Activated naive CD4-positive, alpha-beta T cell treated with anti-CD3 and anti-CD28 coated beads, Interleukin-2, amount 50 U/mL, for 72 hours (primary cell): ENCODE measurements around the gene KLHDC7A. TPM values are rescaled to one million over a fixed set of nuclear protein-coding genes. Genes with fewer than 3 reads are reported as not detected.

Experiments used
- ATAC-seq, 2 donors: fragments of 150-1000 bp; cut with Tn5 transposase; 2 replicates each; pipeline ENCODE4 v1.10.0; 2021; ENCODE audit warnings: mild to moderate bottlenecking in 2 of 2, moderate library complexity in 2 of 2
- DNase-seq, 2 donors: peaks; one replicate each; pipeline ENCODE4 v3.0.0; 2021 to 2022; ENCODE audit warnings: low spot score in 2 of 2
- H3K27ac Mint-ChIP-seq, 2 donors: one replicate each; pipeline ENCODE4 v1.8.0; 2022; ENCODE audit warnings: mild to moderate bottlenecking in 2 of 2, mixed read lengths in 2 of 2
- H3K36me3 Mint-ChIP-seq, 2 donors: one replicate each; pipeline ENCODE4 v1.8.0; 2022; ENCODE audit warnings: mixed read lengths in 2 of 2
- H3K9me3 Mint-ChIP-seq, 2 donors: one replicate each; pipeline ENCODE4 v1.8.0; 2022; ENCODE audit warnings: mixed read lengths in 2 of 2
- total RNA-seq, 2 donors: library from RNA; stranded (reverse); gene quantifications; one replicate each; pipeline ENCODE4 v1.2.3, GENCODE V29; 2022

The KLHDC7A gene
- total RNA-seq, 2 donors from 2014 or later = not detected

DNA sequence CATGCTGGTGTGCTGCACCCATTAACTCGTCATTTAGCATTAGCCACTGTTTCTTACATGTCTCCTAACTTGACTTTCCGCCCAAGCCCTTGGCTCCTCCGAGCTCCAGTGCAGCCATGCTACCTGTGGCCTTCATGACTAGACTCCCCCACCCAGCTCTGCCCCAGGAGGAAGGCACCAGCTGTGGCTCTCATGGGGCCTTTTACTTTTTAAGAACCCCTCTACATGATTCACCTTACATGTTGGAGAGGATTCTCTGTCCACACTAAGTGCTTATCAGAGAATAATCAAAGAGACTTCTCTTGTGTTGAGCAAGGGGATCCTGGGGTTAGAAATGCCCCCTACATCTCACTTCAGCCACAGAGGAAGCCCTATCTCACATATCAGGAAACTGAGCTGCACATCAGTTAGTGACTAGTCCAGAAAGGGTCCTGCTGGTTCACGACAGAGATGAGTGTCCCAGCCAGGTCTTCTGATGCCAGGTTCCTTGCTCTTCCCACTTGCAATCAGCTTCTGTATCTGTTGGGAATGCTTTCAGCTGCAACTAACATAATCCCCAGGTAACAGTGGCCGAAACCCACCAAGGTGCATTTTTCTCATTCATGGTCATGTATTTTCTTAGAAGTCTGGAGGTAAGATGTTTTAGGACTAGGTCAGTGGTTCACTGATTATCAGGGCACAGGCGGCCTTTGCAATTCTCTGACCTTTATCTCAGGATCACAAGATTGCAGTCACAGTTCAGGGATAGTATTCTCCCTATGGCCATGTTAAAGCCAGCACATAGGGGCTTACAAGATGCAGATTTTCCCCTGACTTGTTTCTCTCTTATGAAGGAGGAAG is 45.9 kb downstream of the KLHDC7A start:
- H3K9me3 Mint-ChIP-seq = no peaks in the 10 kb centered on the region
- DNase-seq = no peak
- H3K27ac Mint-ChIP-seq = no peak overlapping the region
- ATAC-seq = no peak
- no peaks in the 10 kb centered on the region for H3K36me3 Mint-ChIP-seq

DNA sequence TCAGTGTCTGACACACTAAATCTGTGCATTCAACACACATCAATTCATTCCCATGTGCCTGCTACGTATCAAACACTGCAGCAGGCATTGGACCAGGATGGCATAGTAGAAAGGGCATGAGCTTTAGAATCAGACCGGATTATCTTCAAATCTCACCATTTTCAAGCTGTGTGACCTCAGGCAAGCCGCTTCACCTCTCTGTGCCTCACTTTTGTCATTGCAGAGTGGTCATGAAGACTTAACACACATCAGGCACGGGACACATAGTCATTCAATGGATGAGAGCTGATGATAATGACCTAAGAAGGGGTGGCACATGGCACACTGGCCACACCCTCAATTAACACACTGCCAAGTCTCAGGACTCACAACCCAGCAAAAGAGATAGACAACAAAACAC is 46.8 kb downstream of the KLHDC7A start:
- no peak for ATAC-seq
- H3K27ac Mint-ChIP-seq = no peak overlapping the region

DNA sequence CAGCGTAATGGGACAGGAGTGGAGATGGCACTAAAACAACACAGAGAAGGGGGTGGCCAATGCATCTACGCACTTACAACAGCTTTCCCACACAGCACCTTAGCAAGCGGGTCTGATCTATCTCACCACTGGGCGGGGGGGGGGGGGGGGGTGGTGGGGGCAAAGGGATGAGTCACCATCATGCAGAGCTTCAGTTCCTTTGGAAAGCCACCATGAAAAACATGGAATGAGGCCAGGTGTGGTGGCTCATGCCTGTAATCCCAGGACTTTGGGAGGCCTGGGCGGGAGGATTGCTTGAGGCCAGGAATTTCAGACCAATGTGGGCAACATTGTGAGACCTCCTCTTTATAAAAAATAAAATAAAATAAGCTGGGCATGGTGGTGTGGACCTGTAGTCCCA is 47.2 kb downstream of the KLHDC7A start:
- ATAC-seq = no peak
- Mint-ChIP-seq H3K27ac (no peak overlapping the region), H3K9me3 (no peaks in the 10 kb centered on the region), H3K36me3 (no peaks in the 10 kb centered on the region)
- DNase-seq = no peak

More for the DNA sequence above, 46.8 kb downstream of the KLHDC7A start:
- Mint-ChIP-seq H3K9me3 (no peaks in the 10 kb centered on the region), H3K36me3 (no peaks in the 10 kb centered on the region)
- no peak for DNase-seq

DNA sequence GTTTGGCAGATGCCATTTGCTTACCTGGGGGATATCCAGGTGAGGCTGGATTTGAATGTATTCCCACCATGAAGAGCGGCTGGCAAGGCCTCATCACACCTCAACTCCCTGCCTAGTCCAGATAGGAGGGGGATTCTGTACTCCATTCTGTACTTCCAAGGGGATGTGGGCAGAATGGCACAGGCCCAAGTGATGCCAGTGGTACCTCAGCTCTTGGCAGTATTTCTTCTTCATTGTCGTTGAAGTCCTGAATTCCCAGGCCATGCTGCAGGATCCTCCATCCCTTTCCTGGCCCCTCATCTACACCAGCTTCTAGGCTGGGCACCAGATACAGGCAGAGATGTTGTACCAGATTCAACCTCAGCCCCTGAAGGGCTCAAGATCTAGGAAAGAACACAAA is 47.9 kb downstream of the KLHDC7A start:
- Mint-ChIP-seq H3K27ac (no peak overlapping the region), H3K9me3 (no peaks in the 10 kb centered on the region), H3K36me3 (no peaks in the 10 kb centered on the region)
- ATAC-seq = no peak
- no peak for DNase-seq

DNA sequence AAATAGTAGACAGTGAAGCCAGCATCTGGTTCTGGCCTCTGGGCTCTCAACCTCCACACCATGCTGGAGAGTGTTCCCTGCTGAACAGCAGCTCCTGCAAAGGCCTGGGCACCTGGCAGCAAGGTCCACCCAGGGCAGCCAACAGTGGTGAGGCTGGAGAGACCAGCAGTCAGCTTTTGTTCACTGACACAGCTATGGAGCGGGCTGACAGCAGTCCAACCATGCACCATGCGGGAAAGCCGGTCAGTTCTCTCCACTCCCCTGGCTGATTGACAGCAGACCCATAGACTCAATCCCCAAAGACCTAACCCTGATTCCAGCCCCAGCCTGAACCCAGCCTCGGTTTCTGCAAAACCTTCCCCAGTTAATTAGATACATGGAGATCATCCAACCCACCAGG is 49.0 kb downstream of the KLHDC7A start:
- Mint-ChIP-seq H3K9me3 (no peaks in the 10 kb centered on the region), H3K36me3 (no peaks in the 10 kb centered on the region), H3K27ac (no peak overlapping the region)
- ATAC-seq = no peak
- no peak for DNase-seq

DNA sequence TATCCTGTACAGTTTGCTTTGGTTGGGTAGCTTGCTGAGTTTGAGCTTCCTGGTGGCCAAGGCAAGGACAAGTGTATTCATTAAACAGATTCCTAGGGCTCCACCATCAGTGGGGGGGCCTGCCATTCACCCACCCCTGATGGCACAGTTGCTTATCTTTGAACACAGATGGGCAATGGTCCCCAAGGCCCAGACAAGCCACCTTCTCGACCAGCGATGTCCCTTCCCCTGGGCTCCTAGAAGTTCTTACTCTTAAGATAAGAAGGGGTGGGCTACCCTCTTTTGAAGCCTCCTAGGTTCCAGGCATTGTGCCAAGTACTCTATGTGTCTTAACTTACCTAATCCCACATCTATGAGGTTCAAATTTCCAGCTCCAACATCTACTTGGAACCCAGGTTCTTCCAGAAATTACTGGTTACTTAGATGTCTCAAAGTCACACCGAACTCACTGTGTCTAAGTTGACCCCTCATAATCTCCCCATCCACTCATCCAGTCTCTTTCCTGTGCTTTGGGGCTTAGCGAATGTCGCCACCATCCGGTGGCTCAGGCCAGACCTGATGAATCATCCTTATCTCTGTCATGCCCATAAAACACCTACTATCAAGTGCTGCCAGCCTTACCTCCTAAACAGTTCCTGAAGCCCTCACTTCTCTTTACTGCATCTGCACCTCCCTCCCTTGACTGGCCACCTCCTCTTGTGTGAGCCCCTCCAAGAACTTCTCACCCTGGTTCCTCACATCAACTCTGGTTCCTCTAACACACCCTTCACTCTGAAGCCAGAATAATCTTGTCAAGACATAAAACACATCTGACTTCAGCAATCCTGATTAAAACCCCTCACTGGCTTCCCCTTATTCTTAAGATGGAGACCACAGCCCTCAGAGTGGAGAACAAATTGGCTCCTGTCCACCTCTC is 50.1 kb downstream of the KLHDC7A start:
- no peaks in the 10 kb centered on the region for H3K36me3 Mint-ChIP-seq
- no peak overlapping the region for H3K27ac Mint-ChIP-seq
- H3K9me3 Mint-ChIP-seq = no peaks in the 10 kb centered on the region
- ATAC-seq (no peak), DNase-seq (no peak)

DNA sequence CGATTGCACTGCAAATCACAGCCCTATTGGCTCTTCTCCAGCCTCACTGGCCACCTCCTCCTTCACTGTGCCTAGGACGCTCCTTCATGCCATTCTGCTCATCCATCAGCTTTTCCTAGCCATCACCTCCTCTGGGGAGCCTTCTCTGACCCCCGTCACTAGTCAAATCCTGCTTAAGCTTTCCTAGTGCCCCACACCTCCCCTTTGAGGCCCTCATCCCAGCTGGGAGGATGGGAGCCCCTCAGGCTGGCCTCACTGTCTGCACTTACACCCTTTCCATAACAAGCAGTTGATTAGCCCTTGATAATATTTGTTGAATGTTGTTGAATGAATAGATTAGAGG is 50.7 kb downstream of the KLHDC7A start:
- Mint-ChIP-seq H3K36me3 (no peaks in the 10 kb centered on the region), H3K9me3 (no peaks in the 10 kb centered on the region), H3K27ac (no peak overlapping the region)
- DNase-seq = no peak
- no peak for ATAC-seq

DNA sequence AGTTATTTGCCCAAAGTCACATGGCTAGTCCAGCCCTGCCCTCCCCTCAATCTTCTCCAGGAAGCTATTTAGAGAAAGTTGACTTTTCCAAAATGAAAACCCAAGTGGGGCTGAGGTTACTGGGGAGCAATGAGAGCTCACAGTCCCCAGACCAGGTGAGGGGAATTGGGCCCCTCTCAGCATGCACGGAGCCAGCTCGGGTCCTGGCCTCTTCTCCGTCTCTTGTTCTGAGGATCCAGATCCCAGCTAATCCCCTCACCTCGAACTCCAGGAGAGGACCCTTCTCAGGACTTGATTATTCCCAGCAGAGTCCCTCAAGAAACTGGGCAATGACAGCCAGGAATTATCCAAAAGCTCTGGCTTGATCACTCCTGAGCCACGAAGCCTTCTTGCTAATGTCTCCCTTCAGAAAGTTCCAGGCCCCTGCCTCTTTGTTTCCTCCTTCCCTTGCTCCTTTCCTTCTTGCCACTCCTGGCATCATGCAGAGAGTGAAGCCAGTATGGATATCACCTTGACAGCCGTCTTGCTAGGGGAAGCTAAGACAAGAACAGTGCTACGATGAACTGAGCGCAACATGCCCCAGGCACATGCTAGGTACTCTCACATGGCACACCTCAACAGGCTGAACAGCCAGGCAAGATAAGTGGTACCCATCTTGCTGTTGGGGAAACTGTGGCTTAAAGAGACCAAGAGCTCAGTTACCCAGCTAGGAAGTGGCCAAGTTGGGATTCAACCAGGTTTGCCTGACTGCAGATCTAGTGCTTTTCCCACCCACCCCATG is 51.9 kb downstream of the KLHDC7A start:
- Mint-ChIP-seq H3K36me3 (no peaks in the 10 kb centered on the region), H3K27ac (peak overlapping the region in 1 of 2 donors; percentile 56), H3K9me3 (no peaks in the 10 kb centered on the region)
- no peak for ATAC-seq
- no peak for DNase-seq

DNA sequence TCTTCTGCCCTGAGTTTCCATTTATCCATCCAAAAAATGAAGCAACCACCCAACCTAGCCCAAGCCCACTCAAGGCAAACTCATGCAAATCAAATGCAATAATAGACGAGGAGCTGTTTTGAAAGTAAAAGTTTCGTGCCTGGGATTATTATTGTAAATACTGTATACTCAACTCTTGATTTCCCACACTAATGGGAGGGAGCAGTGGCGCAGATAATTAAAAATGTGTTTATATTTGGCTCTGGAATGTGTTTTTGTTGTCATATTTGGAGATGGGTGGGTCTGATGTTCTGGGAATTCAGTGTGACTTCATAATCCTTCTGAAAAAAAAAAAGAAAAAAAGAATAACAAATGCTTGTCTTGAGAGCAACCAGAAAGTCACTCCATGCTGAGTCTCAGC is 52.5 kb downstream of the KLHDC7A start:
- ATAC-seq (no peak), DNase-seq (no peak)
- Mint-ChIP-seq H3K9me3 (no peaks in the 10 kb centered on the region), H3K27ac (no peak overlapping the region), H3K36me3 (no peaks in the 10 kb centered on the region)

DNA sequence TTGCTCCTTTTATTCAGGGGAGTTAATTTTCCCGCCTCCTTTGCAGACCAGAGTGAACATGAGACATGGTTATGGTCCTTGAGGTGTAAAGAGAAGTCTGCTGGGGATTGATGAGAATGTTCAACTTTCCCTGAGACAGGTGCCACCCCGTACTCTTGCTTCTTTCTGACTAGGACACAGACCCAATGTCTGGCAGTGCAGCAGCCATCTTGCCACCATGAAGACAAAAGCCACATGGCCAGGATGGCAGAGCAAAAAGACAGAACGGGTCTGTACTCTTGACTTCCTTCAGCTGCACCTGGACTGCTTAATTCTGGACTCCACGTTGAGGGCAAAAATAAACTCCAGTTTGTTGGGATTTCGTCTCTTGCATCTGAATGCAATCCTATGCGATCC is 54.1 kb downstream of the KLHDC7A start:
- ATAC-seq (no peak), DNase-seq (no peak)
- no peaks in the 10 kb centered on the region for H3K9me3 Mint-ChIP-seq
- no peak overlapping the region for H3K27ac Mint-ChIP-seq
- H3K36me3 Mint-ChIP-seq = no peaks in the 10 kb centered on the region

Other genes starting within 250 kb of the KLHDC7A start
- not detected for gene PAX7, start 149.9 kb downstream of the KLHDC7A start, total RNA-seq